T1000 (cell line): ENCODE results near the gene SHFL.

Source experiments
- DNase-seq: peaks from one replicate; lab custom pipeline; 2025; ENCODE audit warnings: mixed read lengths; lab: John Stamatoyannopoulos, UW

The SHFL gene

GRCh38 chr19:10087296-10088061, 1.4 kb downstream of the SHFL start:
- DNase-seq, result no peak

DNA sequence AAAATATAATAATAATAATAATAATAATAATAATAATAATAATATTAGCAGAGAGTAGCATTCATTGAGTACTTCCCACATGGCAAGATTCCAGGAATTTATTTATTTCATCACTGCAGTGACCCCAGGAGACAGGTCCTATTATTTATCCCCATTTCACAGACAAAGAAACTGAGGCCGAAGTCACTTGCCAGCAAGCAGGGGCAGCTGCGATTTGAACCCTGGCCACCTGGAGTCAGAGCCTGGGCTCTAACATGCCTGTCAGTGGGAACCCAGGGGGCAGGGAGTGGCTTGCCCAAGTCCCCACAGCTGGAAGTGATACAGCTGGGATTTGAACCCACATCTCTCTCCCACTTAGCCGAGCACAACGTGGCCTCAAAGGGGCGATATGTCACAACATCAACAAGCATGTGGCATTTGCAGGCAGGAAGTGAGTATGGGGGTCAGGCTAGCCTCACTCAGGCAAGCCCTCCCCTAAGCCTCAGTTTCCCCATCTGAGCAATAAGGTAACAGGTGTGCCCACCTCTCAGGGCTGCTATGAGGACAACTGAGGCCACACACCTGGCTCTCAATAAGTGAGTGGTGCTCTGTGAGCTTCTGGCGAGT, 2.9 kb downstream of the SHFL start:
- DNase-seq, result no peak

DNA sequence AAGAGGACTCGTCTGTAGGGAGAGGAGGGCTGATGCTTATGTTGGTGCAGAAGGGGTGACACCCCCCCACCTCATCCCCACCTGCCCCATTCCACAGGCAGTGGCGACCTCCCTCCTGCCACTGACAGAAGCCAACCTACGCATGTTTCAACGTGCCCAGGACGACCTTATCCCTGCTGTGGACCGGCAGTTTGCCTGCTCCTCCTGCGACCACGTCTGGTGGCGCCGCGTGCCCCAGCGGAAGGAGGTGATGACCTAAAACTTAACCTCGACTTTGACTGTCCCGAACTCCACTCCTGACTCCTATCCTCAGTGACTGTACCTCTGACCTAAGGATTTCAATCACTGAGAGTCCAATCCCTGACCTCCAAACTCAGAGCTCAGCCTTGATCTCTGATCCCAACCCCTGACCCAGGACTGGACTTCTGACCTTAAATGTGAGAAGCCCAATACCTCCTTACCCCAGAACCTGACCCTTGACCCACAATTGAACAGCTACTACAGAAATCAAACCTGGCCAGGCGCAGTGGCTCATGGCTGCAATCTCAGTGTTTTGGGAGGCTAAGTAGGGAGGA, 3.8 kb downstream of the SHFL start:
- DNase-seq, result no peak

DNA sequence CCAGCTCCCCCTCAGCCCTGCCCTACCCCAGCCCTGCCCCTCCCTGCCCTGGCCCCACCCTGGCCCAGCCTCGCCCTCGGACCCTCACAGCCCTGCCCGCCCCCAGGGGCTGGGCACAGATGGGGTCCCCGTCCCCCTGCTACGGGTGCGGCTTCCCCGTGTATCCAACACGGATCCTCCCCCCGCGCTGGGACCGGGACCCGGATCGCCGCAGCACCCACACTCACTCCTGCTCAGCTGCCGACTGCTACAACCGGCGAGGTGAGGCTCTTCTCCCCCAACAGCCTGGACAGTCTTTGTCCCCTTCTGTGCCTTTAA, 5.2 kb downstream of the SHFL start:
- DNase-seq, result no peak

DNA sequence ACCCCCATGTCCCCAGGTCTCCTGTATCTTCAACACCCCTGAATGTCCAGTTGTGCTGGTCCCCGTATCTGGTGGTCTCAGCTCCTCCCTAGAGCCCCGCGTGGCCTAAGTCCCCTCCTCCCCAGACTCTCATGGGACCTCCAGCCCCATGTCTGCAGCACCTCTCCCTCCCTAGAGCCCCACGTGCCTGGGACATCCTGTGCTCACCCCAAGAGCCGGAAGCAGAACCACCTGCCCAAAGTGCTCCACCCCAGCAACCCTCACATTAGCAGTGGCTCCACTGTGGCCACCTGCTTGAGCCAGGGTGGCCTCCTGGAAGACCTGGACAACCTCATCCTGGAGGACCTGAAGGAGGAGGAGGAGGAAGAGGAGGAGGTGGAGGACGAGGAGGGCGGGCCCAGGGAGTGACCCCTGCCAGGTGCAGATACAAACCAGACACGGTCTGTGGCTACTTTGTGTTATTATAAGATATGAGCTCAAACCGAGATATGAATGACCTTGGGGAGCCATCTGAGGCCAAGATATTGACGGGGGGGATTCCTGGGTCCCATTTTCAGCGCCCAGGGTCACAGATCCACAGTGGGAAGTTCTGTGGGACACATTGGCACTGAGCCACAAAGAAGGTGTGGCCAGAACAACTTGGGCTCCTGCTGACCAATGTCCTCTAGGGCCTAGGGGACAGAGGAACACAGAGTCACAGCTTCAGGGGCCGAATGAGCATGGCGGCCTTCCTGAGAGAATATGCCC, 6.0 kb downstream of the SHFL start:
- DNase-seq, result no peak

DNA sequence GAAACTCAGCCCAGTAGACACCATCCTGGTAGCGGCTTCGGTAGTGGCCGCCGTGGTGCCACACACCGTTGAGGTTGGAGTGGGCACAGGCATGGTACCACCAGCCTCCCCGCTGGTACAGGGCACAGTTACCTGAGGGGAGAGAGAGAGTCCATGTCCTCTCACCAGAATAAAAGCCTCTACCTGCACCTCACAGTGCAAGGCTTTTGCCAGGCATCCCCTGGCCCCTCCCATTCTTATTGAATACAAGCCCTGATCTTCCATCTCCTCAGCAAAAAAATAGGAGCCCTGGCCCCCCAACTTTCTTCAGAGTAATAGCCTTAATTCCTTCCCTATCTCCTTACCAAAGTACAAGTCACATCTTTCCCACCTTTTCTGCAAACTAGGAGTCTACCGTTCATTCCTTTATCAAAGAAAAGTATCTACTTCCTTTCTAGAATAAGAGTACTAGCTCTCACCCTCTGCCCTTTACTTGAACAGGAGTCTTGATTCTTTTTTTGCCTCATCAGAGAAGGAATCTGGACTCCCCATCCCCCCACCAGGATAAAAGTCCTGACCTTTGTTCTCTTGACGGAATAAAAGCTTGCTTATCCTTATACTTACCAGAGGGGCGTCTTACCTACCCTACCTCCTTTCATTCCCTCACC, 6.7 kb downstream of the SHFL start:
- no peak for DNase-seq

DNA sequence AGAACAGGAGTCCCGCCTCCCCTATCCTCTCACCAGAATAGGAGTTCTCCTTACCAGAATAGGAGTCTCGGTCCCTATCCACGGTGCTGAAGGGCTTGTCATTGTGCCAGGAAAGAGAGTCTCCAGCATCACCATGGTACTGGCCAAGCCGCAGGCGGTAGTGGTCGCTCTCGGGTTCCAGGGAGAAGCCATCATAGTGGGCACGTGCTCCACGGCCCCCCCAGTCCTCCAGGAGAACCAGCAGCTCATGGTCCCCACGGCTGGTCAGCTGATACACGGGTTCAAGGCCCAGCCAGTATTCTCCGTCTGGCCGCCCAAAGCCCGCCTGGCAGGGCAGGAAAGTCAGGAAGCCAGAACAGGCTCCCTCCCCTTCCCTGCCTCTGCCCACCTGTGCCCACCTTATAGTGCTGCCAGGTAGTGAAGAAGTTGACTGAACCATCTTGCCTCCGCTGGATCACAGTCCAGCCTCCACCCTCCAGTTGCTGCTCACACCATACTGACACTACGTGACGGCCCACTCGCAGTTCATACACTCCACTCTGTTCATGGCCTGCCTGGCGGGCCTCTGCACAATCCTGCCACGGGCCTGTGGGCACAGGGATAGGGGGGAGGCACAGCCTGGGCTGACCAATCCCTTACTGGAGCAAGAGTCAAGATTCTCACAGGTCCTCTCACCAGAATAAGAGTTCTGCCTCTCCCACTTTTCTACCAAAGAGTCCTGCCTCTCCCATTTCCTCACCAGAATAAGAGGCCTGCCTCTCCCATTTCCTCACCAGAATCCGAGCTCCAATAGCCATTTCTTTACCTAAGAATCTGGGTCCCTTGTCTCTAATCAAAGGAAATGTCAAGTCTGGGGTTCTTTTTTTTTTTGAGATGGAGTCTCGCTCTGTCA, 7.4 kb downstream of the SHFL start:
- DNase-seq, result no peak

- DNase-seq, result no peak
Measured at GRCh38 chr19:10095622-10095947, 9.5 kb downstream of the SHFL start.

GRCh38 chr19:10095948-10096614, 10.0 kb downstream of the SHFL start:
- peak; percentile 86 for DNase-seq

- DNase-seq, result no peak
Measured at GRCh38 chr19:10096615-10096963, 10.5 kb downstream of the SHFL start.

- no peak for DNase-seq
Measured at GRCh38 chr19:10100163-10100785, 14.2 kb downstream of the SHFL start.

DNA sequence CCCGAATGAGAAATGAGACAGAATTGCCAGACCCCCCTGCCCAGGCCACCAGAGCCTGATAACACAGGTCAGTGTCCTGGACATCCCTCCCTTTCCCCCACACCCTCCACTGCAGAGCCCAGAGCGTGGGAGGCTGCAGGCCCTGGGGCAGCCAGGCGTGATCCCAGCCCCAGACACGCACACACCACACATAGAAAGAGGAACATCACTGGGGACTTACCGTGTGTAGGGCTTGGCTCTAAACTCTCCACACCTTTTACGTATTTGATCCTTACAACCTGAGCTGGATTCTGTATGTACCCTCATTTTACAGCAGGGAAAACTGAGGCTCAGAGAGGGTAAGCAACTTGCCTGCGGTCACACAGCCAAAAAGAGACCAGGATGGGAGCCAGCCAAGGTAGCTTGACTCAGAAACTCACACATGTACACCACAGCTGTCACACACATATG, 16.7 kb downstream of the SHFL start:
- DNase-seq, result no peak

- DNase-seq, result no peak
Measured at GRCh38 chr19:10104130-10104513, 18.0 kb downstream of the SHFL start.

DNA sequence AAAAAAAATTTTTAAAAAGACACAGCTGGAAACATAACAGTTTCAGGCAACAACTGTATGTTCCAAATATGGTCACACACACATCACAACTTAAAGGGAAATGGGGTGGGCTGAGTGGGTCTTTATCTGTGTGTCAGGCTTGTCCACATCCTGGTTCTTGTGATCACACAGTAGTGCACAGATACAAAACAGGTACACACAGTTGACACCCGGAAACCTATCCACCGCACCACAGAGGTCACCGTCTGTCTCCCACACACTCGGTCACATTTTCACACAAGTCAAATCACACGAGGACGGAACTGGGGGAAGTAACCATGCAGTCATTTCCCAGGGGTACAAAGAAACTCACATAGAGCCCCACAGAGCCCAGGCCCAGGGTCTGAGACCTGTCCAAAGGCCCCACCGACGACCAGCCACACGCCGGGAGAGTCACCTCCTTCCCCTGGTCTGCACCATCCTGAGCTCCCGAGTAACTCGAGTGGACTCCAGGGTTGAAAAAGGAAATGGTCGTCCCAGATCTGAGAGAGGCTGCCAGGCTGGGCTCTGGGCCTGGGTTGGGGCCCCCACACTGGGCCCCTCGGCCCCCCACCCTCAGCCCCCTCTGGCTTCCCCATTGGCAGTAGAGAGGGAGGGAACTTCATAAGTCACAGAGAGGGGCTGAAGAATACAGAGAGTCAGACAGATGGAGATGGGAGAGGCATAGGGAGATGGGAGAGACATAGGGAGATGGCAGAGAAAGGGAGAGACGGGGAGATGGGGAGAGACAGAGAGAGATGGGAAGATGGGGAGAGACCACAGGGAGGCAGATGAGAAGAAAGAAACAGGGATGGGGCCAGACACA, 18.8 kb downstream of the SHFL start:
- DNase-seq, result no peak

GRCh38 chr19:10105509-10106099, 19.5 kb downstream of the SHFL start:
- no peak for DNase-seq

DNA sequence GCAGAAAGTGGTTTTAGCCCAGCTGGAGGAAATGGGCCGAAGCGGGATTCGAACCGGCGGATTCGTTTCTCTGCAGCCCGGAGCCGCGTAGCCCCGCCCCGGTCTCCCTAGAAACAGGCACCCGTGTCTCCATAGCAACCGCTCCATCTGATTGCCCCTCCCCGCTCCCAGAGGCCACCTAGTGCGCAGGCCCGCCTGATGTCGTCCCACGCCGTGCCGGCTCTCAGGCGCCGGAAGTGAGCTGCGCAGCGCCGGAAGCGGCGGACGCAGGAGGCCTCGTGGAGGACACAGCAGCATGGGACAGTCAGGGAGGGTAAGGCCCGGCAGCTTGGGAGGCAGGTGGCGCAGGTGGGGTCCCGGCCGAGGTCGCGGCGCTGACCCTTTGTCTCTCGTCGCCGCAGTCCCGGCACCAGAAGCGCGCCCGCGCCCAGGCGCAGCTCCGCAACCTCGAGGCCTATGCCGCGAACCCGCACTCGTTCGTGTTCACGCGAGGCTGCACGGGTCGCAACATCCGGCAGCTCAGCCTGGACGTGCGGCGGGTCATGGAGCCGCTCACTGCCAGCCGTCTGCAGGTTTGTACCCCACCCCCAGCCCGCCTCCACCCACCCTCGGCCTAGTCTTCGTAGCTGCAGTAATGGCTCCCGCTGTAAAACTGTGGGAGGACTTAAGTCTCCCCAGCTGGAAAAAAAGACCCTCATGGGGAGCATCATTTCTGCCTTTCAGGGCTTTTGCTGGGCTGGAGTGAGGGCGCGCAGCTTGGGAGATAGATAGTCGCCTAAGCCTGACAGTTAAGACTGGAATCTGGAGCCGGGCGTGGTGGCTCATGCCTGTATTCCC, 20.2 kb downstream of the SHFL start, which contains the start of gene PPAN:
Gene PPAN, plus strand, starts transcription at position 263 of the 837 bp plus-strand sequence. Its CDS starts 33 bp downstream, at position 296.
- peak; percentile 93 for DNase-seq

DNA sequence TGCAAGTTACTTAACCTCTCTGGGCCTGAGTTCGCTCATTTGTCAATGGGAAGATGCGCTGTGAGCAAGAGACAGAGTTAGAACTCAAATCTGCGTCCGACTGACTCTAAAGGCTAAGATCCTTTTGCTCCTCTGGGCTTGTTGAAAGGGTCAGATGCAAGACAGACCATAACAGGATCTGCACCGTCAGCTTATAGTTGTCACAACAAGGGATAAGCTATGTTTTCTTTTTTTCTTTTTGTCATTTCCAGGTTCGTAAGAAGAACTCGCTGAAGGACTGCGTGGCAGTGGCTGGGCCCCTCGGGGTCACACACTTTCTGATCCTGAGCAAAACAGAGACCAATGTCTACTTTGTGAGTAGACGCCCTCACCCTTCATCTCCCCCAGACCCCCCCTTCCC, 21.1 kb downstream of the SHFL start:
- no peak for DNase-seq

DNA sequence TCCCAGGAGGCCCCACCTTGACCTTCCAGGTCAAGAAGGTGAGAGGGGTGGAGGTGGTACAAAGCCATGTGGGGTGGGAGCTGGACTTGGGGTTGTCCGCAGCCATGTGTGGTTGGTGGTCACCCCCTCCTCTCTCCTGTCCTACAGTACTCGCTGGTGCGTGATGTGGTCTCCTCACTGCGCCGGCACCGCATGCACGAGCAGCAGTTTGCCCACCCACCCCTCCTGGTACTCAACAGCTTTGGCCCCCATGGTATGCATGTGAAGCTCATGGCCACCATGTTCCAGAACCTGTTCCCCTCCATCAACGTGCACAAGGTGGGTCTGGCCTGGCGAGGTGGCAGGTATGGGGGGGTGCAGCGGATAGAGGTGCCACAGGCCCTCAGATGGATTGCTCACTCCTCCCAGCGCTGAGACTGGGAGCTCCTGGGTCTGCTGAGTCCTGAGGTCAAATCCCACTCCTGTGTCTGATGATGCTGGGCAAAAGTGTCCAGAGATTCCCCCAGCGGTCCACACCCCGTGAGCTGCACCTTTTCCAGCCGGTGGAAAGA, 21.8 kb downstream of the SHFL start:
- no peak for DNase-seq
